Hematopoietic multipotent progenitor cell treated with erythropoietin and hydrocortisone succinate and interleukin-3 and kit ligand, for 6 days (in vitro differentiated cells): Measurements from ENCODE around the gene MATN1.

ENCODE experiments used
- DNase-seq: peaks from one replicate; pipeline ENCODE4 v3.0.0-alpha.2; 2015

The MATN1 gene

GRCh38 chr1:30715216-30715615 lies 8.2 kb downstream of the MATN1 start:
- no peak for DNase-seq

- no peak for DNase-seq
These were observed 8.8 kb downstream of the MATN1 start for GRCh38 chr1:30714536-30715090.

GRCh38 chr1:30714025-30714424 lies 9.4 kb downstream of the MATN1 start:
- no peak for DNase-seq

- no peak for DNase-seq
These were observed 10.1 kb downstream of the MATN1 start for GRCh38 chr1:30713311-30713710.

GRCh38 chr1:30712583-30712982 lies 10.8 kb downstream of the MATN1 start:
- no peak for DNase-seq

GRCh38 chr1:30710407-30710806 lies 13.0 kb downstream of the MATN1 start:
- DNase-seq, result no peak

- DNase-seq, result no peak
These were observed 15.0 kb downstream of the MATN1 start for GRCh38 chr1:30708361-30708728.

- DNase-seq, result peak; percentile 85
These were observed 15.7 kb downstream of the MATN1 start for GRCh38 chr1:30707412-30708360.

- peak; percentile 28 for DNase-seq
These were observed 16.9 kb downstream of the MATN1 start for GRCh38 chr1:30706528-30706927.

- no peak for DNase-seq
These were observed 17.7 kb downstream of the MATN1 start for GRCh38 chr1:30705698-30706097.

GRCh38 chr1:30704765-30705509 lies 18.4 kb downstream of the MATN1 start:
- no peak for DNase-seq

- no peak for DNase-seq
These were observed 19.1 kb downstream of the MATN1 start for GRCh38 chr1:30704271-30704670.

GRCh38 chr1:30702823-30703222 lies 20.6 kb downstream of the MATN1 start:
- DNase-seq, result no peak

- no peak for DNase-seq
These were observed 22.1 kb downstream of the MATN1 start for GRCh38 chr1:30701258-30701633.

GRCh38 chr1:30700528-30701257 lies 22.7 kb downstream of the MATN1 start:
- no peak for DNase-seq

- no peak for DNase-seq
These were observed 23.6 kb downstream of the MATN1 start for GRCh38 chr1:30699762-30700161.

- DNase-seq, result no peak
These were observed 24.9 kb downstream of the MATN1 start for GRCh38 chr1:30698401-30698981.

- DNase-seq, result no peak
These were observed 25.6 kb downstream of the MATN1 start for GRCh38 chr1:30697571-30698376.

GRCh38 chr1:30696831-30697230 lies 26.6 kb downstream of the MATN1 start:
- no peak for DNase-seq

GRCh38 chr1:30695439-30695841 lies 27.9 kb downstream of the MATN1 start:
- no peak for DNase-seq

- no peak for DNase-seq
These were observed 28.9 kb downstream of the MATN1 start for GRCh38 chr1:30694280-30695175.
